ENCODE results near the gene ADCK2.
"Not testable (repeated sequence)": the region's sequence is repeated elsewhere in the genome, so short reads cannot be mapped to it uniquely, and the experiment has no call there.

ADCK2 gene

DNA sequence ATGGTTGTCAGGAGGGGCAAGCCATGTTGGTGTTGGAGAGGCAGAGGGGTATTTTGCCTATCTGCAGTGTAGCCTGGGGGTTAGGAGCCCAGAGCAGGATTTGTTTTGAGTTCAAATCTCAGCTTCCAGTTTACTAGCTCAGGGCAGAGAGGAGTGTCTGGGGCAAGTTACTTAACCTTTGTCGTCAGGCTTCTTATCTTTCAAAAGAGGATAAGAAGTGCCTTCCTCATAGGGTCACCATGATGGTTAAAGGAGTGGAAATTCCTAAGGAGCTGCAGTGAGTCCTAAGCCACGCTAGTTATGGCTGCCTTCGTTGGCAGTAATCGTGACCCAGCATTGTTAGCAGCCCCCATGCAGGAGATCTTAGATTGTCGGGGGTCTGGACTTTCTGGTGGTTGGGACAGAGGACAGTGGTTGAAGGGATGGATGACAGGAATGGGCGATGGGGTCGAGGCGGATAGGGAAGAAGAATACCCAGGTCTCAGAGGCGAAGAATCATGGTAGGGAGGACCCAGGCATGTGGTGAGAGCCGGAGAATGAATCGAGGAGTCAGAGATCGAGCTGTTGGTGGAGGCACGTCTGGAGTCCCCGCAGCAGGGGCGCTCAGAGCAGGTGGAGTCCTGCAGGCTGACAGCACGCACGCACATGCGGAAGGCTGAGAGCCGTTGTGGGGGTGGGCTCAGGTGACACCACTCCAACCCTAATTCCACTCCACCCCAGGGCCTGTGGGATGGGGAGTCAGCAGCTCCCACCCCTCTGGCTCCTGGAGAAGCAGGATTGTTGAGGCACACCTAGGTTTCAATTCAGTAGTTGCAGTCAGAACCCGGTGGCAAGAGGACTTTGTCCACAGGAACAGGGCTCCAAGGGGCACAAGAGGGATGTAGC, 11.6 kb downstream of the ADCK2 start:
- no peak overlapping the region for H3K27ac ChIP-seq
- TF ChIP-seq, protein P1, sequence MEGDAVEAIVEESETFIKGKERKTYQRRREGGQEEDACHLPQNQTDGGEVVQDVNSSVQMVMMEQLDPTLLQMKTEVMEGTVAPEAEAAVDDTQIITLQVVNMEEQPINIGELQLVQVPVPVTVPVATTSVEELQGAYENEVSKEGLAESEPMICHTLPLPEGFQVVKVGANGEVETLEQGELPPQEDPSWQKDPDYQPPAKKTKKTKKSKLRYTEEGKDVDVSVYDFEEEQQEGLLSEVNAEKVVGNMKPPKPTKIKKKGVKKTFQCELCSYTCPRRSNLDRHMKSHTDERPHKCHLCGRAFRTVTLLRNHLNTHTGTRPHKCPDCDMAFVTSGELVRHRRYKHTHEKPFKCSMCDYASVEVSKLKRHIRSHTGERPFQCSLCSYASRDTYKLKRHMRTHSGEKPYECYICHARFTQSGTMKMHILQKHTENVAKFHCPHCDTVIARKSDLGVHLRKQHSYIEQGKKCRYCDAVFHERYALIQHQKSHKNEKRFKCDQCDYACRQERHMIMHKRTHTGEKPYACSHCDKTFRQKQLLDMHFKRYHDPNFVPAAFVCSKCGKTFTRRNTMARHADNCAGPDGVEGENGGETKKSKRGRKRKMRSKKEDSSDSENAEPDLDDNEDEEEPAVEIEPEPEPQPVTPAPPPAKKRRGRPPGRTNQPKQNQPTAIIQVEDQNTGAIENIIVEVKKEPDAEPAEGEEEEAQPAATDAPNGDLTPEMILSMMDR (conservative IDR thresholded peaks at IDR 0.05) = no peak
- no peak for TF ChIP-seq ZFX (IDR thresholded peaks at IDR 0.05)

DNA sequence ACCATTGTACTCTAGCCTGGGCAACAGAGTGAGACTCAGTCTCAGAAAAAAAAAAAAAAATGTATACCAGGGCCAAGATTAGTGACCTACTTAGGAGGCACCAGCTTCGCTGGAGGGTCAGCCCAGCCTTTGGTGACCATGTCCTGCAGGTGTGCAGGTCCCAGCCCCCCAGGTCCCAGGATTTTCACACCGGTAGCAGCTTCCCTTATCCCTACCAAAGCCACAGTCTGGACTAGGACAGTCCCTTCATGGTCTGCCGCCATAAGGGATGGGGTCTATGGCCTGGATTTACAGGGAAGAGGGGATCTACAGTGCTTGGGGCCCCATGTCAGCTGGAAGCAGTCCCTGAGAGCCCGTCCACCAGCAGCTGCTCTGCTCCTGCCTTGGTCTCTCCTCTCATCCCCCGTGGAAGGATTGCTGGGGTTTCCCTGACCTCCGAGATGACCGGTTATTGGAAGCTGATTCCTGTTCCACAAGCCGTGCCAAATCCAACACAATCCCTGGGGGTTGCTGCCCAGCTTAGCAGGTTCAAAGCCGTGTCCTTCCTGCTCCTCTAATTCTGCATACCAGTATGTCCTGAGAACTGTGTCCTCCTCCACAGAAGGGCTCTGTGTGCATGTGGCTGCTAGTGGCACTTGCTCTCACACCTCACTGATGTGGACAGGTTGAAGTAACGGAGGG, 12.8 kb downstream of the ADCK2 start:
- H3K27ac ChIP-seq = no peak overlapping the region
- TF ChIP-seq, protein P1 (conservative IDR thresholded peaks at IDR 0.05) = no peak
- TF ChIP-seq ZFX (IDR thresholded peaks at IDR 0.05) = no peak

DNA sequence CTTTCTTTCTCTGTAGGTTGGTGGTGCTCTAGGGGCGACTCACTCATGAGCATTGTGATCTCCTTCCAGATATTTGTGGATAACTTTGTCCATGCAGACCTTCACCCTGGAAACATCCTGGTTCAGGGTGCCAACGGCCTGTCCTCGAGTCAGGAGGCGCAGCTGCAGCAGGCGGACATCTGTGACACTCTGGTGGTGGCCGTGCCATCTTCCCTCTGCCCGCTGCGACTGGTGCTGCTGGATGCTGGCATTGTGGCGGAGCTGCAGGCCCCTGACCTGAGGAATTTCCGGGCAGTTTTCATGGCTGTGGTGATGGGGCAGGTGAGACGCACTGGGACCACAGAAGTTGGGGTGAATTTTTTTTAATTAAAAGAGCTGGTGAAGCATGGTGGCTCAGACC, 14.2 kb downstream of the ADCK2 start:
- no peak overlapping the region for H3K27ac ChIP-seq
- TF ChIP-seq ZFX (IDR thresholded peaks at IDR 0.05) = no peak

DNA sequence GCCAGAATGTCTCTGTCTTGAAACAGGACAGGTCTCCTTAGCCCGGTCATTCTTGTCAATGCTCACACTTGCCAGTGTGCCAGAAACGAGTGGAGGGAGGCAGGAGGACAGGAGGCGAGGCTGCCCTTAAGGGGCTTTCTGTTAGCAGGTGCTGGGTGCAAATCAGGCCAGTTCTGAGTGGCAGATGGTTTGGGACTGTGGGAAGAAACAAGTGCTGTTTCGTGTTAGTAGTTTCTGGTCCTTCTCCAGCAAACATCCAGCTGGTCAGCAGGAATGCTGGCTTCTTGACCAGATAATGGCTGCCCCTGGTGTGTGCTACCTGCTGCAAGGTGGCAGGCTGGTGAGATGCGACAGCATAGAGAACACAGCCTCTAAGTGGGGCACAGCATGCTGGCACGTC, 15.6 kb downstream of the ADCK2 start:
- TF ChIP-seq, protein P1 (conservative IDR thresholded peaks at IDR 0.05) = no peak
- TF ChIP-seq ZFX (IDR thresholded peaks at IDR 0.05) = no peak

DNA sequence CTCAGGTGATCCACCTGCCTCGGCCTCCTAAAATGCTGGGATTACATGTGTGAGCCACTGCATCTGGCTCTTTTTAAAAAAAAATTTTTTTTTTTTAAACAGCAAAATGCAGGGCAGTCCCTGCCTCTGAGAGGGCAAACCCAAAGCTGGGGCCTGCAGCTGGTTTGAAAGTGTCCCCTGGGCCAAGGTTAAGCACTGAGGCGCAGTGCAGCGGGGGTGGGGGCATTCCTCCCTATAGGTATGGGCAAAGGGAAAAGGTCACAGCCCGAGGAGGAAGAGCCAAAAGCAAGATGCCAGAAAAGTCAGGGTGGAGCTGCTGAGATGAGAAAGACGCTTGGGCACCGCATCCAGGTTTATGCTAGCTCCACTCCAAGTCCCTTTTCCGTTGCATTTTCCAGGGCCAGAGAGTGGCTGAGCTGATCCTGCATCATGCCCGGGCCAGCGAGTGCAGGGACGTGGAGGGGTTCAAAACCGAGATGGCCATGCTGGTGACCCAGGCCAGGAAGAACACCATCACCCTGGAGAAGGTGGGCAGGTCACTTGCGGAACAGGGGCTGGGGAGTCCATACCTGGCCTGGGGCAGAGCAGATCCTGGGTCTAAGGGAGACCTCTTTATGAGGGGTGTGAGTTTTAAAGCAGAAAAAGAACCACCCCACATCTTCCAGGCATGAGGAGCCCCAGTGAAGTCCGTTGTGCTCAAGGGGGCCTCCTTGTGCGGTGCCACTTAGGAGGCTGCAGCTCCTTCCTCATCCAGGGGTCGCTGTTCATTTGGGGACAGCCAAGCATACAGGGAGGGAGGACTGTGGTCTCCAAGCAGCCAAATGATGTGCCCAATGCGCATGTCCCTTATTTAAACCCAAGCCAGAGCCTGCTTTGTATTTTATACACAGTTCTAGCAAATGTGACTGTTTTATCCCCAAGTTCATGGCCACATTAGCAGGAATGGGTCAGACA, 16.7 kb downstream of the ADCK2 start:
- H3K27ac ChIP-seq = no peak overlapping the region
- TF ChIP-seq, protein P1 (conservative IDR thresholded peaks at IDR 0.05) = no peak
- TF ChIP-seq ZFX (IDR thresholded peaks at IDR 0.05) = no peak

More for the DNA sequence above, 15.6 kb downstream of the ADCK2 start:
- H3K27ac ChIP-seq = no peak overlapping the region

DNA sequence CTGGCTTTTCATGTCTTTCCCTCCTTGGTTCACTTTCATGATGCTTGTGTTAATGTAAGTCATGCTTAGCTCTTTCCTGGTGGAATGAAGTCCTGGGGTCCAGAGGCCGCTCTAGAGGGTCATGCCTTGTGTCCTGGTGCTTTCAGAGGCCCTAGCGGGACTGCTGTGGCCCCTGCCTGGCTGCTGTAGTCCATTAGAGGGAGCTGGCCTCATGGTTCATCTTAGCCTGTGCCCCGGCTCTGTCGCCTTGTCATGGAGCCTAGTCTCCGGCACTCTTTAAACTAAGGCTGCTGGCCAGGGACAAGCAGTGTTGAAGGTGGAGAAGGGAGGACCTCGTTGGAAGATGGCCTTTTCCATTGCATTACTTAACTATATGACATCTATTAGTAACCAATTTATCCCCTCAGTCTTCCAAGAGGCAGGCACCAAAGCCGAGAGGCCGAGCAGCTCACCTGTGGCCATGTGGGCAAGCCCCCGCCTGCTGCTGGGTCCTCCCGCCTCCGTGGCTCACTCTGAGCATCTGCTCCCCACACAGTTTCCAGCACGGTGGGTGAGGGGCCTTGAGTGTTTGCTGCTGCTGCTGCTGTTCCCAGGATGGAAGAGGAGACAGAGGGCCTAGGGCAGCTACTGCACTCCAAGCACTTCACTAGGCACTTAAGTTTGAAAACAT, 18.8 kb downstream of the ADCK2 start:
- no peak for TF ChIP-seq ZFX (IDR thresholded peaks at IDR 0.05)
- TF ChIP-seq, protein P1 (conservative IDR thresholded peaks at IDR 0.05) = no peak
- H3K27ac ChIP-seq = no peak overlapping the region

DNA sequence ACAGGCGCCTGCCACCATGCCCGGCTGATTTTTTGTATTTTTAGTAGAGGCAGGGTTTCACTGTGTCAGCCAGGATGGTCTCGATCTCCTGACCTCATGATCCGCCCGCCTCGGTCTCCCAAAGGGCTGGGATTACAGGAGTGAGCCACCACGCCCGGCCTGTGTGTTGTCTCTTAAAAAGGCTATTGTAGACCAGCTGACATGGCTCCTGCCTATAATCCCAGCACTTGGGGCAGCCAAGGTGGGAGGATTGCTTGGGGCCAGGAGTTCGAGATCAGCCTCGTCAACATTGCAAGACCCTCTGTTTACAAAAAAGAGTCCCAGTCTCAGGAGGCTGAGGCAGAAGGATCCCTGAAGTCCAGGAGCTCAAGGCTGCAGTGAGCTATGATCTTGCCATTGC, 21.1 kb downstream of the ADCK2 start:
- H3K27ac ChIP-seq = not testable (repeated sequence)

Measured in C4-2B (cell line).